Glutamatergic neuron (in vitro differentiated cells): ENCODE measurements around the gene GIPC1. TPM values are rescaled to one million over a fixed set of nuclear protein-coding genes. Genes with fewer than 3 reads are reported as not detected.

ENCODE experiments used
- DNase-seq: peaks from one replicate; pipeline ENCODE4 v3.0.0; 2022
- H3K27ac Mint-ChIP-seq: one replicate; pipeline ENCODE4 v1.8.0; 2020; ENCODE audit warnings: mild to moderate bottlenecking, mixed read lengths, inconsistent platforms; ENCODE audit not compliant: unreplicated experiment
- H3K27me3 Mint-ChIP-seq: one replicate; pipeline ENCODE4 v1.8.0; 2020; ENCODE audit warnings: mild to moderate bottlenecking, moderate library complexity, mixed read lengths, inconsistent platforms; ENCODE audit not compliant: unreplicated experiment
- H3K36me3 Mint-ChIP-seq: one replicate; pipeline ENCODE4 v1.8.0; 2020; ENCODE audit warnings: mild to moderate bottlenecking, mixed read lengths, inconsistent platforms; ENCODE audit not compliant: unreplicated experiment
- H3K4me1 Mint-ChIP-seq: one replicate; pipeline ENCODE4 v1.8.0; 2020; ENCODE audit warnings: mild to moderate bottlenecking, low read depth, mixed read lengths, inconsistent platforms; ENCODE audit not compliant: unreplicated experiment
- H3K4me3 Mint-ChIP-seq: one replicate; pipeline ENCODE4 v1.8.0; 2020; ENCODE audit warnings: mild to moderate bottlenecking, mixed read lengths, inconsistent platforms; ENCODE audit not compliant: unreplicated experiment
- H3K9me3 Mint-ChIP-seq: one replicate; pipeline ENCODE4 v1.8.0; 2020; ENCODE audit warnings: mild to moderate bottlenecking, moderate library complexity, mixed read lengths, inconsistent platforms; ENCODE audit not compliant: unreplicated experiment
- total RNA-seq: library from RNA; stranded (reverse); fragmentation: NEBNext Ultra II Directional; extraction: Animal tissue kit (Norgen Biotek cat#: 25700); gene quantifications from one replicate; pipeline ENCODE4 v1.2.1, GENCODE V29; 2021; ENCODE audit not compliant: unreplicated experiment
- TF ChIP-seq, protein P1 (sequence below): fragments of 200-600 bp; sonication (generic); IDR thresholded peaks from one replicate; pipeline ENCODE4 v1.5.0; 2021; ENCODE audit not compliant: partially characterized antibody, unreplicated experiment

Gene GIPC1
- total RNA-seq, 1 donor from 2014 or later = 53.4 TPM

DNA sequence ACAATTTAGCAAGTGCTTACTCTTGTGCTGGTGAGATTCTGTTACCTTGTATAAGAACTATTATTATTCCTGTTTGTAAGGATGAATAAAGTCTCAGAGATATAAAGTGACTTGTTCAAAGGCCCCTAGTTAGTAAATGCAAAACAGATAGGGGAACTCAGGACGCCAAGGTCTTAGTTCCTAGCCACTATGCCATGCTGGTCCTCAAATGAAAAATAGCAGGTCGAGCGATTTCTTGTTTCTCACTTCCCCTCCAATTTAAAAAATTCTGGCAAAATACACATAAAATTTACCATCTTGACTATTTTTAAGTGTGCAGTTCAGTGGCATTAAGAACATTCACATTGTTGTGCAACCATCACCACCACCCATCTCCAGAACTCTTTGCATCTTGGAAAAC lies 34.6 kb upstream of the GIPC1 start:
- DNase-seq = no peak
- H3K27ac Mint-ChIP-seq = no peak overlapping the region
- peak overlapping the region; percentile 93 for H3K4me3 Mint-ChIP-seq
- peaks cover 3% of the 10 kb centered on the region for H3K4me1 Mint-ChIP-seq
- no peaks in the 10 kb centered on the region for H3K27me3 Mint-ChIP-seq
- H3K36me3 Mint-ChIP-seq = no peaks in the 10 kb centered on the region
- TF ChIP-seq, protein P1, sequence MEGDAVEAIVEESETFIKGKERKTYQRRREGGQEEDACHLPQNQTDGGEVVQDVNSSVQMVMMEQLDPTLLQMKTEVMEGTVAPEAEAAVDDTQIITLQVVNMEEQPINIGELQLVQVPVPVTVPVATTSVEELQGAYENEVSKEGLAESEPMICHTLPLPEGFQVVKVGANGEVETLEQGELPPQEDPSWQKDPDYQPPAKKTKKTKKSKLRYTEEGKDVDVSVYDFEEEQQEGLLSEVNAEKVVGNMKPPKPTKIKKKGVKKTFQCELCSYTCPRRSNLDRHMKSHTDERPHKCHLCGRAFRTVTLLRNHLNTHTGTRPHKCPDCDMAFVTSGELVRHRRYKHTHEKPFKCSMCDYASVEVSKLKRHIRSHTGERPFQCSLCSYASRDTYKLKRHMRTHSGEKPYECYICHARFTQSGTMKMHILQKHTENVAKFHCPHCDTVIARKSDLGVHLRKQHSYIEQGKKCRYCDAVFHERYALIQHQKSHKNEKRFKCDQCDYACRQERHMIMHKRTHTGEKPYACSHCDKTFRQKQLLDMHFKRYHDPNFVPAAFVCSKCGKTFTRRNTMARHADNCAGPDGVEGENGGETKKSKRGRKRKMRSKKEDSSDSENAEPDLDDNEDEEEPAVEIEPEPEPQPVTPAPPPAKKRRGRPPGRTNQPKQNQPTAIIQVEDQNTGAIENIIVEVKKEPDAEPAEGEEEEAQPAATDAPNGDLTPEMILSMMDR = no peak
- peaks cover 5% of the 10 kb centered on the region for H3K9me3 Mint-ChIP-seq

DNA sequence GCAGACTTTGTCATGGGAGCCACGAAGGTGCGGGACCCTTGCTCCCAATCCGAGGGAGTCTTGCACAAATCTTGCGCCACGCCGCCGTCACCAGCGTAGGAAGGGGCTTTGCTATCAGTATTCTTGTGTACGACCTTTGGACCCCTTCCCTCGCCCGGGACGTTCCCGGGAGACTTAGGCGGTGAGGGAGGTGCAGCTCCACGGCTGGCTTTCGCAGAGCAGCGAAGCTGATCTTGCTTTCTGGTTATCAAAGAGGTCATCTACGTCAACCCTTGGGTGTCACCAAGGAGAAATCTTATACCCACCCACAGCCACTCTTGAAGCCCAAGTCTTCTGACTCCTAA lies 34.0 kb upstream of the GIPC1 start:
- H3K4me1 Mint-ChIP-seq = peaks cover 3% of the 10 kb centered on the region
- peak overlapping the region; percentile 82 for H3K27ac Mint-ChIP-seq
- DNase-seq = peak; percentile 72
- peaks cover 5% of the 10 kb centered on the region for H3K9me3 Mint-ChIP-seq
- H3K27me3 Mint-ChIP-seq = no peaks in the 10 kb centered on the region
- H3K36me3 Mint-ChIP-seq = no peaks in the 10 kb centered on the region
- TF ChIP-seq, protein P1 = no peak
- H3K4me3 Mint-ChIP-seq = peak overlapping the region; percentile 93

DNA sequence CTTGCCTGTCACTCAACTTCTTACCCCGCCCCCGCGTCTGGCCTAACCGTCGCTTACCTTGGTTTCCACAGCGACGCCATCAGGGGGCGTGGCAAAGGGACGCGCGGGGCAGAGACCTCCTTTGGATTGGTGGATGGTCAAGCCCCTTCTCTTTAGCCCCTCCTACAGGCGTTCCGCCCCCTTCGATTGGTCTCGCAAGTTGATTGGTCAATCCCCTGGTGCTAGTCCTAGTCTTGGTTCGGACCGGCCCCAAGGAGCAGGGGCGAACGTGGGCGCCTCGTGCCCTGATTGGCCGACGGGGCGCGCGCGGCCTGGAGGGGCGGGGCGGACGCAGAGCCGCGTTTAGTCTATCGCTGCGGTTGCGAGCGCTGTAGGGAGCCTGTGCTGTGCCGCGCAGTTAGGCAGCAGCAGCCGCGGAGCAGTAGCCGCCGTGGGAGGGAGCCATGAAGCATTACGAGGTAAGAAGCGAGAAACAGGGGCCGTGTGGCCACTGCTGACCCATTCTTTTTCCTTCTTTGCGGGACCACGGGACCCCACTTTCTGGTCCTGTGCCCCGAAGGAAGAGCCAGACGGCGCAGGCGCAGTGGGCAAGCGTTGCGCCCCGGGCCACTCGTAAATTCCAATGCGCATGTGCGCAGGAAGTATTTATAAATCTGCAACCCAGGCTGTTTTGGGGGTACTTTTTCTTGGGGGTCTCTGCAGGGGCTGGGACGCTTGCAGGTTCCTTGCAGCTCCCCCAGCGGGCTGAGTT lies 33.5 kb upstream of the GIPC1 start, which contains the start of gene TECR:
Gene TECR, plus strand, starts transcription at position 341 of the 751 bp plus-strand sequence. Its CDS starts 103 bp downstream, at position 444.
- Mint-ChIP-seq H3K27ac (peak within 1 kb of the TSS; percentile 82), H3K4me1 (peaks cover 3% of the 10 kb centered on the region), H3K27me3 (no peaks in the 10 kb centered on the region), H3K36me3 (no peaks in the 10 kb centered on the region), H3K9me3 (peaks cover 5% of the 10 kb centered on the region), H3K4me3 (peak within 1 kb of the TSS; percentile 93)
- TF ChIP-seq, protein P1 = no peak
- peak; percentile 100 for DNase-seq

DNA sequence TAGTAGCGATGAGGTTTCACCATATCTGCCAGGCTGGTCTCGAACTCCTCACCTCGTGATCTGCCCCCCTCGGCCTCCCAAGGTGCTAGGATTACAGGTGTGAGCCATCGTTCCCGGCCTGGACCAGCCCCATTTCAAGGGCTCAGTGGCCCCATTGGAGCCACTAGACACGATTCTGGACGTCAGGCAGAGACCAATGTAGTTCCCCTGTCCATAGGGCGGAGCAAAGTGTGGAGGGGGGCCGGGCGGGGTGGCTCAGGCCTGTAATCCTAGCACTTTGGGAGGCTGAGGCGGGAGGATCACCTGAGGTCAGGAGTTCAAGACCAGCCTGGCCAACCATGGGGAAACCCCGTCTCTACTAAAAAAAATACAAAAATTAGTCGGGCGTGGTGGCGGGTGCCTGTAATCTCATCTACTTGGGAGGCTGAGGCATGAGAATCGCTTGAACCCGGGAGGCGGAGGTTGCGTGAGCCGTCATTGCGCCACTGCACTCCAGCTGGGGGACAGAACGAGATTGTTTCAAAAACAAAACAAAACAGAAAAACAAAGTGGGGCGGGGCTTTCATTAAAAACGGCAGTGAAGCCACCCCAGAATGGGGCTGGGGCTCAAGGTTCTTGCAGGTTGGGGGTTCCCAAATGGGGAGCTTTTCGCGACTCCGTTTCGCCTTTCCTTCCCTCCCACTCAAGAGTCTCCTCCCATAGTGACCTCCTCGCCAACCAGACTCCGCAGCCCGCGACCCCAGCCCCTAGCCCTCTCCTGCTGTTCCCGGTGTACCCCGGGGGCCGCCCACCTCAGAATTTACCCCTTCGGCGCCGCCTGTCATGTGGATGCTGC lies 32.7 kb upstream of the GIPC1 start:
- no peak for DNase-seq
- TF ChIP-seq, protein P1 = no peak
- Mint-ChIP-seq H3K27me3 (no peaks in the 10 kb centered on the region), H3K27ac (peak overlapping the region; percentile 55), H3K36me3 (no peaks in the 10 kb centered on the region), H3K9me3 (peaks cover 5% of the 10 kb centered on the region), H3K4me3 (peak overlapping the region; percentile 93), H3K4me1 (peaks cover 3% of the 10 kb centered on the region)
